GM18861 (cell line): ENCODE results near the gene SDC1.
"Not testable (repeated sequence)": the region's sequence is repeated elsewhere in the genome, so short reads cannot be mapped to it uniquely, and the experiment has no call there.

Experiments
- ATAC-seq: cut with Tn5 transposase; IDR thresholded peaks from one replicate; pipeline ENCODE4 v1.9.1; 2021; ENCODE audit not compliant: unreplicated experiment

SDC1 gene

DNA sequence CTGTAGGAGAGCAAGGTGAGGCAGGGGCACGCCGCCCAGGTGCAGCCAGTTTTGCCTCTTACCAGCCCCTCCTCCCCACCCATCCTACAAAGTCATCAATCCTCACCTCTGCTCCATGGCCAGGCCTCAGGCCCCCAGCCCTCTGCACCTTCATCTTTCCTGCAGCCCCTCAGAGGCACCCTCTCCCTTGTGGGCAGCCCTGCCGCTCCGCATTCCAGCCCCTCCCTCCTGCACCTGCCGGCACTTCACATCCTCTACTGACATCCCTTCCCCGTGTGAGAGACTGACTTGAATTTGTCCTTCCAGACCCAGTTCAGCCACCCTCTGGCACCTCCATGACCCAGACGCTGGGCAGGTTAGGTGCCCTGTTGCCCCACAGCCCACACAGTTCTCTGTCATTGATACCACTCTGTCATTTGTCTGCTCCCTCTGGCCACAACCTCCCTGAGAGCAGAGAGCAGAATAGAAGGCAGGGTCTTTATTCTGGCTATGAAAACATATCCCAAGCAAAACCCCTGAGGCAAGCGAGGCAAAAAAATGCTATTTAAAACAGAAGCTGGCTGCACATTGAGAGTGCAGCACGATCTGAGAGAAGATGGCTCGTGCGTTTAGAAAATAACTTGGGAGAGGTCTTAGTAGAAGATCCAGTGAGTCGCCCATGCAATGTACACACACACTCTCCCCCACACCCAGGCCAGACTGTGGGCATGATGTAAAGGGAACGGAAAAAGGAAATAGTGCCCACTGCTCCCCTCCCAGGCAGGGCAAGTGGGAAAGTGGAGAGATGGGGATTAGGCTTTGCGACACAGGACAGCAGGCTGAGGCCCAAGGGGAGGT lies 25.9 kb downstream of the SDC1 start:
- ATAC-seq: no peak

DNA sequence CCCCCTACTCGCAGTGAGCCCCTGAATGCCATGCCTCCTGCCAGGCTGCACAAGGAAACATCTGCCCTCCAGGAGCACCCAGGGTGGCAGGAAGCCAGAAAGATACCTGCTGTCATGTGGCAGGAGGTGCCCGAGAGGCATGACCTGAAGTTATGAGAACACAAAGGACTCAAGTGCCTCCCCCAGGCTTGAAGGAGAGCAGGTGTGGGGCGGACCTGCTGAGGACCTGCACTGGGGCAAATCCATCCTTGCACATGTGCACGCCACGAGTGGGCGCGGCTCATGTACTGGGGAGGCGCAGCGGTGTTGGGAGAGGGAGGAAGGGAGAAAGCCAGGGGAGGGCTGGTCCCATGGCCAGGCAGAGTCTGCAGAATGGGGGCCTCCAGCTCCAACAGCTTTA lies 26.9 kb downstream of the SDC1 start:
- ATAC-seq: no peak

DNA sequence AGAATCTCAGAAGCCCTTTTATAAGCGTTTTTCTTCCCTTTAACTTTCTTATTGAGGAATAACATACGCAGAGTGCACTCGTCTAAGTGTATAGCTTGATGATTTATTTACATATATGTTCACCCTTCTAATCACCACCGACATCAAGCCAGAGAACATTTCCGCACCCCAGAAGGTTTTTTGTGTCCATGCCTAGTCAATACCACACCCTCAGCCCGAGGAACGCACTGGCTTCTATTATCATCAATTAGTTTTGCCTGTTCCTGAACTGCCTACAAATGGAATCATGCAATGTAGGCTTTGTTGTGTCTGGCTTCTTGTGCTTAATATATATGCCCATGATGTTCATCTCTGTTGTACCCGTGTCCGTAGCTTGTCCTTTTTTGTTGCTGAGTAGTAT lies 27.7 kb downstream of the SDC1 start:
- ATAC-seq: no peak

DNA sequence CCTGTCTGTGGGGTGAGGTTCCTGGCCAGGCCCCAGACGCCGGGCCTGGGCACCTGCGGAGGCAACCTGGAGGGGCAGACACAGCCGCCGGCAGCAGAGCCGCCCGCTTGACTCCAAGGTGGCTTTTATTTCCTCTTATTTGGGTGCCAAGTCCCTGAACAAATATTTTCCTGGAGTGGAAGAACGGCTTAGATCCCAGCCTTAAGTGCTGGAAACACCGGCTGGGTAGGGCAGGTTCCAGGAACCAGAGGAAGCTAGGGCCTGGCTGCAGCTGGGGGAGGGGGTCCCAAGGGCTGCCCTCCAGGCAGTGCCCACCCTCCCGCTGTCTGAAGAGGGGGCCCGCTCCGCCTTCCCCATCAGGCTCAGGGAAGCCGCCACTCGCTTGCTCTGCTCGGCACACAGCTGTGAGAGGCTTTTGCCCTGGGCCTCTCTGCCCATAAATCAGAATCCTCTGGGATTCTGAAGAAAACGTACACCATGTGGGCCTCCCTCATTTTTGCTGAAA lies 28.2 kb downstream of the SDC1 start:
- no peak for ATAC-seq

DNA sequence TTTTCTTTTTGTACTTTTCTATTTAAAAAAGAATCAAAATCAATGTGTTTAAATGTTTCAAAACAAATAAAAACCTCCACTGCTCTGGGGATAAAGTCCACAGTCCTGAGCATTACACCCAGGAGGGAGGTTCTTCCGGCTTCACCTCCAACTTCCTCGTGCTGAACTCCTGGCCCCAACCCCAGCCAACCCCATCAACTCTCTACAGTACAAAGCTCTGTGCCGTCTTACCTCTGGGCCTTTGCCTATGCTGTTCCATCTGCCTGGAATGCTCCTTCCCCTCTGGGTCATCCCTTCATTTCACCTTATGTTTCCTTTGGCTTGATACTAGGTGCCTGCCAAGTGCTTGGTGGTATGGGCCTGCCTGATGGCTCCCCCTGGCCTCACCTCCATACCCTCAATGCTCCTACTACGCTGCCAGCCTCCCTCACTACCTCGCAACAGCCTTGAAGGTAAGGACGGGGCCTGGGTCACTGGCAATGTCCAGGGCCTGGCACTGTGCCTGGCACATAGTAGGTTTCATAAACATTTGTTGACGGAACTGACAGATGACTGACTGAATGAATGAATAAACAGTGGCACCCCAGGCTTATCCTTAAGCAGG lies 28.8 kb downstream of the SDC1 start:
- ATAC-seq: no peak

DNA sequence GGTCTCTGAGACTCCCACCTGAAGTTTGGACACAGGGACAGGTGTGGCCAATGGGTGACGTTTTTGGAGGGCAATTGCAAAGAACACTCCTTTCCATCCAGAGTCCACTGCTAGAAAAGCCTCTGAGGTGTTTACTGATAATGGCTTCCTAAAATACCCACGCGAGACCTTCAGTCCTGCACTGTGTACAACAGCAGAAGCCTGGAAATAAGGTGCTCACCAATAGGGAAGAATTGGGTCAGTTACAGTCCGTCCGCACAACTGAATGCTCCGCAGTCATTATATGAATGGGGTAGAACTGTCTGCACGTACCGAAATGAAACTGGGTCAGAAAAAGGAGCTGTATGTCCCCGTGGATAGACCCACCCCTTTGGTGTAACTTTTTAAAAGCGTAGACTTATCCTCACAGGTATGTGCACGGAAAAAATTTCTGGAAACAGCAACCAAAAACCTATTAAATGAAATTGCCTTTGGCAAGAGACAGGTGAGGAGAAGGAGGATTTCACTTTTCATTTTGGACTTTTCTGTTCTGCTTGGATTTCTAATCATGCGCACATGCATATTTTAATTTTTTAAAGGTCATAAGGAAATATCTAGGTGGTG lies 29.4 kb downstream of the SDC1 start:
- no peak for ATAC-seq

DNA sequence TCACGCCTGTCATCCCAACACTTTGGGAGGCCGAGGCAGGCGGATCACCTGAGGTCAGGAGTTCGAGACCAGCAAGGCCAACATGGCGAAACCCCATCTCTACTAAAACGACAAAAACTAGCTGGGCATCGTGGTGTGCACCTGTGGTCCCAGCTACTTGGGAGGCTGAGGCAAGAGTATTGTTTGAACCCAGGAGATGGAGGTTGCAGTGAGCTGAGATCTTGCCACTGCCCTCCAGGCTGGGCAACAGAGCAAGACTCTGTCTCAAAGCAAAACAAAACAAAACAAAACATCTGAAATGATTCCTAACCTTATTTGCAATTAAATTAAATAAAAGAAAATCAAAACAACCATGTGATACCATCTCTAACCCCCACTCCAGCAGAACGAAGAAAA lies 29.9 kb downstream of the SDC1 start:
- ATAC-seq: not testable (repeated sequence)

DNA sequence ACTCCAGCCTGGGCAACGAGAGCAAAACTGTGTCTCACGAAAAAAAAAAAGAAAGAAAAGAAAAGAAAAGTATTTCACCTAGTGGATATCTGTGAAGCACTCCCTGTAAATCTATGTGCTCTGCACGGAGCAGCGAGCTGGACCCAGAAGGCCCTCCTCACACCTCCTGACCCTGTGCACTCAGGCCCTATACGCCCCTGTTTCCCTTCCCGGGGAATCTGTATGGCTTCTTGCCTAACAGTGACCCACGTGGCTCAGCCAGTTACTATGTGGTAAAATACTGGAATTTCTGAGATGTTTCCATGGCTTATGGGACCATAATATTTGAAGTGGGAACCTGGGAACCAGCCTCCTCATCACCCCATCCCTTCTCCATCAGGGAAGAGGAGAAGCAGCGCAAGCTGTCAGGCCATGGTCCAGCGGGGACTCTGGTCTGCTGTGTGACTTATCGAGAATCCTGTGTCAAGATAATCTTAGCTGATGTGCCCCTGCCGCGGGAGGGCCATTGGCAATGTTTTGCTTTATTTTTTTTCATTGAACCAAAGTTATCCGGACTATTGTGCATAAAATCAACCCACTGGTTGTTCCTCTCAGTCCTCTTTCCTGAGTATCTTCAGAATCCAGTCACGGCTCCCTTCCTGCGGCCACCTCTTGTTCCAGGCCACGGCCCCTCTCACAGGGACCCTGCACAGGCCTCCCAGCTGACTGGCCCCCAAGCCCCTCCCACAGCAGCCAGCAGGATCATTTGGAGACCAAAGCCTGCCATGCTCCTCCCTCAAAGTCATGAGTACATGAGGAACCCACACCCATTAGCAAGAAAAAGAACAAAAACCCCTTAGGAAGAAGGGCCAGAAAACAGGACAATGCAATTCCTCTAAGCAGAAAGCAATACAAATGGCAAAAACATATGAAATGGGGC lies 30.6 kb downstream of the SDC1 start:
- no peak for ATAC-seq

DNA sequence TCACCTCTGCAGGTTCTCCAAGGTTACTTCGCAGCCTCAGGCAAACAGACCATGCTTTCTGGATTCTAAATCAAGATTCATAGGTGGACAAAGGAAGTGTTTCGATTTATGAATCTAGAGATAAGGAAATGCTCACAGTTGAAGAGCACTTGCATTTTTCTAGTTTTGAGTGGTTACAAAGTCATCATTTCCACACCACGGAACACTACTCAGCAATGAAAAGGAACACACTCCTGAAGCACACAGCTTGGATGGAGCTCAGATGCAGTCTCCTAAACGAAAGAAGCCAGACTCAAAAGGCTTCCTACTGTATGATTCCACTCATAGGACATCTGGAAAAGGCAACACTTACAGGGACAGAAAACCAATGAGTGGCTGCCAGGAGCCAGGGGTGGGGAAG lies 31.7 kb downstream of the SDC1 start:
- no peak for ATAC-seq

DNA sequence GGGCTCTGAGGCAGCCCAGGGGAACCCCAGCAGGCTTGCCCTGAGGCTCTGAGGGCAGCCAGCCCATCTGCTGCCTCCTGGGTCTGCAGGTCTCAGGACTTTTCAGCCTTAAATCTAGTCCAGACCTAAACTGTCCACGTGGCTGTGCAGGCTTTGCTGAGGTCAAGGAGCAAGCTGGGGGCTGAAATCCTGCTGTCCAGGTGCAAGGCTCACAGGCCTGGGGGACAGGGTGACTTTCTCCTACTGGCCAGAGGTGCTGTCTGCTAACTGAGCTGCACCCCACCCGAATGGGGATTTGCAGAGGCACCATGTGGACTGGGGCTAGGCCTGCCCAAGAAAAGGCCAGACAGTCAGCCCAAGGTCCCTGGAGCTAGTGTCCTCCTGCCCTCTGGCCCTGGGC lies 32.1 kb downstream of the SDC1 start:
- ATAC-seq: no peak

DNA sequence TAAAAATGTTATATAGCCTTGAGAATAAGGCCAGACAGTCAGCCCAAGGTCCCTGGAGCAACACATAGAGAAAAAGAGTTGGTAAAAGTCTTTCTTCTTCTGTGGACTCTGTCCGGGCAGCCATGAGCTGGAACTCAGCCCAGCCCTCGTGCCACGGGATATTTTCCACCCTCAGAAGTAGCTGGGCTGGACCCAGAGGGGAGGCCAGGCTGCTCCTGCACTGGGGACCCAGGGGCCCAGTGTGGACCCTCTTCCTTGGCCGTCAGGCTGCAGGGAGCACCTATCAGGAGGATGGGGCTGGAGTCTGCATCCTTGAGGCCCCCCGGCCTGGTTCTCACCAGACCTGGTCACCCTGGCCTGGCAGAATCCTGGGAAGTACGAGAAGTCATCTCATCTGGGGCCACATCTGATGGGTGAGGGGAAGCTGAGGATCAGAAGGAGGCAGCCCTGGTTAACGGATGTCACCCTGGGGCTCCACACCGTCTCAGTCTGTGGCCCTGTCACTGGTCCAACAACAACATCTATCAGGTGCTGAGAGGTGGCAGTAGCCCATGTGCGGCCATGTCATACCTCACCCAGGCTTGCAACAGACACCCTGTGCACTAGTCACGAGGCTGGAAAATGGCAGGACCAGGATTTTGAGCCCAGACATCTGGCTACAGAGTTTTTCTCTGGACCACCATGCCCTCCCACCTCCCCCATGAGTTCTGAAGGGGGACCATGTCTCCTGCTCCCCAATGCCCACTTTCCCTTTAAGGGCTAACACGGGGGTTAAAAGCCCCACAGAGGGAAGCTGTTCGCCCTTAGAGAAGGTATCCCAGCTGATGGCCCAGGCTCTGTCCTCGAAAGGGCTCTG lies 33.0 kb downstream of the SDC1 start:
- ATAC-seq: no peak

DNA sequence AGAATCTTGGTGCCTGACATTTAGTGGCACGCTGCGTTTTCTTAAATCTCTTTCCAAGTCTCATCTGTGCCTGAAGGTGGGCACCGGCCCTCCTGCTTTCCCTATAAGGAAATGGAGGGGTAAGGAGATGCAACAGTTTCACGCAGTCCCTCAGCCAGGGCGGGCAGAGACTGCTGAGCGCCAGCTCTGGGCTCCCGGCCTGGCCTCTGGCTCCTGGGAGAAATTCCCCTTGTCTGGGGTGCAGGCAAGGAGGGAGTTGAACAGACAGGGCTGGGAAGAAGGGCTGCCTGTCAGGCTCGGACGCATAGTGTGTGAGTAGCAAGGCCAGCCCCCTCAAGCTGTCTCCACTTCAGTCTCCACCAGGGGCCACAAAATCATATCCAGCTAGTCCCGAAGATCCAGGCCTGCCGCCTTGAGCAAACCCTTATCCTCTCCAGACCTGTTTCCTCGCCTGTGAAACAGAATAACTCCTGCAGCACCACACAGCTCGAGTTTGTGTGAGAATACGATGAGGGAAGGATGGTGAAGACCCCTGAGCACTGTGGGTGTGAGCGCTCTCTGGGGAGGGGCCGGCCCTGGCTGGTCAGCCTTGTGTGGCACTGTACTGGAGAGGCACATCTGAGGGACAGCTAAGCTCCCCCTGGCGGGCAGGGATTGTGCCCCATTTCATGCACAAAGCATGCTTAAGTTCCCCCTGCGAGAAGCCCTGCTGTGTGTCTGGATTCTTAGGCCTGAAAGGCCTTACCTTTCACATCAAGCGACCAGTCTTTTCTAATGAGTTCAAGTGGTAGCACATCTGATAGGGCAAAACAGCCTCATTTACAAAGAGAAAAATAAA lies 33.8 kb downstream of the SDC1 start:
- ATAC-seq: no peak

DNA sequence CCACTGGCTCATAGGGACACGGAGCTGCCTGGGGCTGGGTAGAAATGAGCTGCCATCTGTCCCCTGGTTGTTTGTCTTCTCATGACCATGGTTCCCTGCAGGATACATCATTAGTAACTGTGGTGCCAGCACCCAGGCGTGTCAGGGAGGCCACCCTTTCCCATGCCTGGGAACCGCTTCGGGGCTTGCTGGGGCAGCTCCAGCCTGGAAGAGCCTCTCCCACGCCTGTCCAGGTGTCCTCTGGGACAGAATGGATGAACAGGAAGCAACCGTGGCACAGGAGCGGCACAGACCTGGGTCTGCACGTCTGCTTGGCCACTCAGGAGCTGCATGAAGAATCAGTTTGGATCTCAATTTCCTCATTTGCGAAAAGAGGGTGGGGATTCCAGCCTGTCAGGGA lies 34.8 kb downstream of the SDC1 start:
- ATAC-seq: no peak

DNA sequence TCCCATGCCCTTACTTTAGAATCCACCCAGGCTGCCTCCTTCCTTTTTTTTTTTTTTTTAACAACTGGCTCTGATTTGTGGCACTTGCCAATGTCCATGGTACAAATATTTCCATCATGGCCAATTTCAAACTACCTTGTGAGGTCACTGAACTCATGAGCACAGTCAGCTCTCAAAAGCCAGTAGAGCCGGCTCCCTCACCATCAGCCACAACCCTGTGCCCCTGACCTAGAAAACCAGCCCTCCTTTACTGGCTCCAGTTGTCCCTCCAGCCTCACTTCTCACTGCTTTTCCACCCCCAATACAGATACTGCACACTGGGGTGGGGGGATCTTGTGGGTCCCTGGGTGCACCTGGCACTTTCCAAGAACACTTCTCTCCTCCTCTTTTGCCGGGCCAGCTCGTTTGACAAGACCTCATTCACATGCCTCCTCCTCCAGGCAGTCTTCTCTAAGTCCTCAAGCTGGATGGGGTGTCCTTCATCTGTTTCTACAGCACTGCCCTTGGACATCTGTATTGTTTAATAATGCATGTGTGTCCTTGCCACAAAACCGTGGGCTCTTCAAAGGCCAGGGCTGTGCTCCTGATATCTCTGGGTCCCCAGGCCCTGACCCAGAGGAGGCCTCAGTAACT lies 35.5 kb downstream of the SDC1 start:
- no peak for ATAC-seq

DNA sequence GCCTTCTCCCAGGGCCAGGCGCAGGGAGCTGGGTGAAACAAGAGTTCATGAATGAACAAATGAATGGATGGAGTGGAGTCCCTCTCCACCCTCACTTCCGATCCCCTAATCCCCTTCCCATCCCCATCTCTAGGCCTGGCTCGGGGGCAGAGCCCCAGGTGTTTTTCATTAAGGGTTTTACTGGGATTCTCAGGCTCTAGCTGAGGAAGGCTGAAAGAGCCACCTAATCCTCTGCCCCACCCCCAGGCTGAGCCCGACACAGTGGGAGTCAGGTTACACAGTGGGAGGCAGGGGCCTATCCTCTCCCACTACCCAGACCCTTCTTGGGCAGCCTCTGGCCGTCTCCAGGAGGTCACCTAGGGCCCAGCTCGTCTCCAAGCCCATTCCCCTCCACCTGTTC lies 36.1 kb downstream of the SDC1 start:
- no peak for ATAC-seq

DNA sequence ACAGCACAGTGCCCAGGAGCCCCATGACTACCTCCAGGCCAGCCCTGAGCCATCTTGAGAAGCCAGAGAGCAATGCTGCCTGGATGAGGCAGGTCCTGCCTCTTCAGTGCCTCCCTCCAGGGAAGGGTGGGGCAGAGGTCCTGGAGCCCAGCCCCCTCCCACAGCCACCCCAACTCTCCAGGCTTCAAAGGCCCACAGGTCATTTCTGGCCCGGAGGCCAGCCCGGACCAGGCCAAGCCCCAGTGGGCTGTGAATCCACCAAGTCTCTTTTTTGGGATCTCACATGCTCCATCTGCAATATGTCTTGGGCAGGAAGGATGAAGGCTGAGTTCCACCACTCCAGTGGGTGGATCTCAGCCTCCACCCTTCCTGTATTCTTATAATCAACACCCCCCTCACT lies 36.7 kb downstream of the SDC1 start:
- no peak for ATAC-seq

DNA sequence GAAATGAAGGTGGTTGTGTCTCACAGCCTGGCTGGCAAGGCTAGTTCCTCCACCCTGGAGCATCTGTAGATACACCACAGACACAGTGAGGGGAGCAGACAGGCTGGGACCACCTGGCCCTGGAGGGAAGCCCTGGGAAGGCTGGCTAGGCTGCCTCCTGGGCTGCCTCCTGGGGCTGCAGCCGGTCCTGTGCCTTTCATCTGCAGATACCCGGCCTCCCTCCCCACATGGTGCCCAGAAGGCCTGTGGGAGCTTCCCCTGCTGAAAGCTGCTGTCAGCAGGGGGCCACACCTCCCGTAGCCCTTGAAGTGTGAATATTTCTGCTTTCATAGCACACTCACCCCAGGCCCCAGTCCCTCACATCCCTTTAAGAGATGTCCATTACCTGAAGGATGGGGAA lies 37.6 kb downstream of the SDC1 start:
- ATAC-seq: no peak

DNA sequence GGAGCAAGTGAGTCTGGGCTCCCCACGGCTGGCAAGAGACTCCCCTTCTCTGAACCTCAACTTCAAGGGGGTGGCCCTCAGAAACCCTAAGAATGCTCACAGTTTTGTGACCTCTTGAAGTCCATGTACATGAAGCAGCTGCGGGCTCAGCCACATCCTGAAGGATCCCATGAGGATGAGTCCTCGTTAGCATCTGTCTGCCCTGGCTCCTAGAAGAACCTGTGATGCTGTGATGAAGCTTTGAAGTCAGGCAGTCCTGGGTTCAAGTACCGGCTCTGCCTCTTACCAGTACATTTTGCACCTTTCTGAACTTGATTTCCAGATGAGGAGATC lies 38.1 kb downstream of the SDC1 start:
- ATAC-seq: no peak
